Measurements from ENCODE around the gene BPIFA3. TPM values are rescaled to one million over a fixed set of nuclear protein-coding genes. Genes with fewer than 3 reads are reported as not detected.

The BPIFA3 gene
- total and polyA plus RNA-seq, 11 donors, result not detected

- peaks cover 0 to 7% (median 0%) of the 10 kb centered on the region in 12 donors for H3K9me3 ChIP-seq
- peaks cover 0 to 6% (median 0%) of the 10 kb centered on the region in 9 donors for H3K27me3 ChIP-seq
- H3K4me3 ChIP-seq, result no peak overlapping the region
- intact Hi-C loops (cut with DNase I), result no loop called here
- TF ChIP-seq POLR2A (IDR thresholded peaks at IDR 0.05), result no peak
- TF ChIP-seq, protein P1, sequence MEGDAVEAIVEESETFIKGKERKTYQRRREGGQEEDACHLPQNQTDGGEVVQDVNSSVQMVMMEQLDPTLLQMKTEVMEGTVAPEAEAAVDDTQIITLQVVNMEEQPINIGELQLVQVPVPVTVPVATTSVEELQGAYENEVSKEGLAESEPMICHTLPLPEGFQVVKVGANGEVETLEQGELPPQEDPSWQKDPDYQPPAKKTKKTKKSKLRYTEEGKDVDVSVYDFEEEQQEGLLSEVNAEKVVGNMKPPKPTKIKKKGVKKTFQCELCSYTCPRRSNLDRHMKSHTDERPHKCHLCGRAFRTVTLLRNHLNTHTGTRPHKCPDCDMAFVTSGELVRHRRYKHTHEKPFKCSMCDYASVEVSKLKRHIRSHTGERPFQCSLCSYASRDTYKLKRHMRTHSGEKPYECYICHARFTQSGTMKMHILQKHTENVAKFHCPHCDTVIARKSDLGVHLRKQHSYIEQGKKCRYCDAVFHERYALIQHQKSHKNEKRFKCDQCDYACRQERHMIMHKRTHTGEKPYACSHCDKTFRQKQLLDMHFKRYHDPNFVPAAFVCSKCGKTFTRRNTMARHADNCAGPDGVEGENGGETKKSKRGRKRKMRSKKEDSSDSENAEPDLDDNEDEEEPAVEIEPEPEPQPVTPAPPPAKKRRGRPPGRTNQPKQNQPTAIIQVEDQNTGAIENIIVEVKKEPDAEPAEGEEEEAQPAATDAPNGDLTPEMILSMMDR (IDR thresholded peaks at IDR 0.05), result no peak
- no peak overlapping the region for H3K27ac ChIP-seq
- no peaks in the 10 kb centered on the region for H3K36me3 ChIP-seq
- ATAC-seq (no peak), DNase-seq (no peak)
- H3K4me1 ChIP-seq, result no peaks in the 10 kb centered on the region
- 69 to 77% (median 73%) methylated on average over 3 of the region's 3 CpGs for WGBS, 4 donors
These were observed 35.3 kb downstream of the BPIFA3 start for GRCh38 chr20:33252460-33252859.

DNA sequence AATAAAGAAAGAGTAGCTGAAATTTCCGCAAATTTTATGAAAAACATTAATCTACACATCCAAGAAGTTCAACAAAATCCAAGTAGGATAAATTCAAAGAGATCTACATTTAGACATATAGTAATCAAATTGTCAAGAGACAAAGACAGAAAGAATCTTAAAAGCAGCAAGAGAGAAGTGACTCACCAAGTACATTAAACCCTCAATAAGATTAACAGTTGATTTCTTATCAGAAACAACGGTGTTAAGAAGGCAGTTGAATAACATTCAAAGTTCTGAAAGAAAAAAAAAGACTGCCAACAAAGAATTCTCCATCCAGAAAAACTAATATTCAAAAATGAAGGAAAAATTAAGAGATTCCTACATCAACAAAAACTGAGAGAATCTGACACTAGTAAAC lies 37.9 kb downstream of the BPIFA3 start:
- DNase-seq (no peak), ATAC-seq (no peak)
- Histone ChIP-seq H3K27me3 (peaks cover 0 to 12% (median 0%) of the 10 kb centered on the region in 9 donors), H3K4me3 (no peak overlapping the region), H3K9me3 (peaks cover 0 to 7% (median 0%) of the 10 kb centered on the region in 12 donors), H3K36me3 (no peaks in the 10 kb centered on the region), H3K4me1 (no peaks in the 10 kb centered on the region), H3K27ac (no peak overlapping the region)
- 61 to 68% (median 63%) methylated on average over 2 of the region's 2 CpGs for WGBS, 4 donors
- TF ChIP-seq, protein P1 (IDR thresholded peaks at IDR 0.05), result no peak
- no peak for TF ChIP-seq POLR2A (IDR thresholded peaks at IDR 0.05)
- intact Hi-C loops (cut with DNase I), result no loop called here

DNA sequence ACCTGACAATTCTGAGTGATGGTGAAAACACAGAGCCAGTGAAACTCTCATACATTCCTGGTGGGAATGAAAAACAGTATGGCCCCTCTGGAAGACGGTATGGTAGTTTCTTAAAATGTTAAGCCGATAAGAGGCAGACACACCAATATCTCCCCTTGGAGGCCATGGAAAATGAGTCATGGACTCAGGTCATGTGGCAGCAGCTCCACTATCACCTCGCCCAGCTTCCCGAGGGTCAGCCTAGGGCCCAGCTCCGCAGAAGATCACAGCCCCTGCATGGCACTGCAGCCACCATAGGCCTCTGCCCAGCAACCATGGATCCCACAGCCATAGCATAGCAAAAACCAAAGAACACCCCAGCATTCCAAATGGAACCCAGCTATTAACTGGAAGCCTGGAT lies 40.1 kb downstream of the BPIFA3 start:
- ATAC-seq, result no peak
- no peak for DNase-seq
- TF ChIP-seq, protein P1 (IDR thresholded peaks at IDR 0.05), result no peak
- no peak for TF ChIP-seq POLR2A (IDR thresholded peaks at IDR 0.05)
- Histone ChIP-seq H3K9me3 (peaks cover 0 to 12% (median 0%) of the 10 kb centered on the region in 12 donors), H3K36me3 (no peaks in the 10 kb centered on the region), H3K4me3 (no peak overlapping the region), H3K27me3 (peaks cover 0 to 14% (median 0%) of the 10 kb centered on the region in 9 donors), H3K4me1 (peaks cover 0 to 7% (median 0%) of the 10 kb centered on the region in 12 donors), H3K27ac (no peak overlapping the region)
- intact Hi-C loops (cut with DNase I), result no loop called here
- WGBS, 4 donors, result 57 to 69% (median 63%) methylated on average over 5 of the region's 5 CpGs

DNA sequence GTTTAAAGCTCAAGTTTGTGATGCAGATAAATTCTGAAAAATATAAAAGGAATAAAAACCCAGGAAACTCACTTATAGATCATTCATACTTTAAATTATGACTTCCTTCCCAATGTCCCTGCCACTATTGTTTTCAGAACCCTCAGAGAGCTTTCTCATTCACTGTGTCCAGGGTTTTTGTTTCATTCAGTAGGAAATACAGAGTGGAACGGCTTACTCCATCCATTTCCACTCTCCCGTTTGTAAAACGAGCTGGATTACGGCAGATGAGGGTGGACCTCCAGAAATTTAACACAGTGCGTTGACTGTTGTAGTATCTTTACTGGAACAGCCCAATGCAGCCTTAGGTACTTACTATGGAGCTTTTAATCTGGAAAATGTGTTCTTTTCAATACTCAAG lies 42.2 kb downstream of the BPIFA3 start:
- WGBS, 4 donors, result 52 to 70% (median 60%) methylated on average over 5 of the region's 5 CpGs
- ATAC-seq (no peak), DNase-seq (no peak)
- Histone ChIP-seq H3K27me3 (peaks cover 0 to 14% (median 0%) of the 10 kb centered on the region in 9 donors), H3K27ac (no peak overlapping the region), H3K36me3 (no peaks in the 10 kb centered on the region), H3K4me1 (peaks cover 0 to 13% (median 0%) of the 10 kb centered on the region in 12 donors), H3K4me3 (no peak overlapping the region), H3K9me3 (peaks cover 0 to 11% (median 0%) of the 10 kb centered on the region in 12 donors)
- TF ChIP-seq POLR2A (IDR thresholded peaks at IDR 0.05), result no peak
- TF ChIP-seq, protein P1 (IDR thresholded peaks at IDR 0.05), result no peak
- intact Hi-C loops (cut with DNase I), result no loop called here
